K562 (cell line): Measurements from ENCODE around the gene TRAF7. TPM values are rescaled to one million over a fixed set of nuclear protein-coding genes. Genes with fewer than 3 reads are reported as not detected.

Experiments
- ARID2 ChIP-seq: fragments of 450-650 bp; IDR thresholded peaks from 2 replicates; pipeline ENCODE4 v1.6.1; 2017; ENCODE audit warnings: antibody characterized with exemption, mild to moderate bottlenecking
- FOXK2 ChIP-seq, 2 experiments: fragments of 450-650 bp; IDR thresholded peaks in 1 of 2; conservative IDR thresholded peaks in 1 of 2; 2 replicates each; pipeline ENCODE4 v1.6.1; 2016; ENCODE audit warnings: low read depth in 2 of 2, mild to moderate bottlenecking in 1 of 2
- KDM4B ChIP-seq, 2 experiments: fragments of 450-650 bp in 1 of 2; sonication (generic) in 1 of 2; IDR thresholded peaks; 2 replicates each; pipeline ENCODE4 v1.6.1; 2016 to 2017; ENCODE audit warnings: borderline replicate concordance in 2 of 2, antibody characterized with exemption in 1 of 2, low read depth in 1 of 2, mild to moderate bottlenecking in 1 of 2
- PHF8 ChIP-seq: fragments of 200-600 bp; sonication (generic); IDR thresholded peaks from 2 replicates; pipeline ENCODE4 v1.6.1; 2012; ENCODE audit warnings: mixed run types, mild to moderate bottlenecking, inconsistent platforms, low read length, moderate library complexity, borderline replicate concordance
- POLR2H ChIP-seq: IDR thresholded peaks from 2 replicates; pipeline ENCODE4 v1.6.1; 2016; ENCODE audit warnings: missing genetic modification characterization, low read depth, mild to moderate bottlenecking, control low read depth, missing compliant biosample characterization, moderate library complexity
- SAFB2 ChIP-seq: fragments of 200-400 bp; formaldehyde crosslinking; IDR thresholded peaks from 2 replicates; pipeline ENCODE4 v1.6.1; 2018; ENCODE audit warnings: borderline replicate concordance, low read length, low read depth, moderate library complexity; ENCODE audit not compliant: severe bottlenecking
- SOX6 ChIP-seq: fragments of 450-650 bp; IDR thresholded peaks from 2 replicates; pipeline ENCODE4 v1.6.1; 2014; ENCODE audit warnings: mild to moderate bottlenecking
- ZKSCAN1 ChIP-seq: fragments of 150-350 bp; IDR thresholded peaks from 2 replicates; pipeline ENCODE4 v1.6.1; 2016; ENCODE audit warnings: low read depth, low read length
- polyA plus RNA-seq, 8 experiments: library from polyadenylated mRNA; depleted of rRNA in 4 of 8; stranded (reverse) in 5 of 8; unstranded in 3 of 8; fragments of >200 nt; fragmentation: Nextera tagmentation in 2 of 8; fragmentation: Illumina TruSeq in 1 of 8; extraction: Ambion mirVana in 2 of 8; extraction: Trizol in 1 of 8; gene quantifications; 2 replicates each; pipeline versions ENCODE4 v1.2.1 to v1.2.3, GENCODE V29; 2011 to 2014; ENCODE audit warnings: inconsistent platforms in 1 of 8, missing spikeins in 1 of 8
- total RNA-seq, 7 experiments: library from RNA; depleted of rRNA in 6 of 7; stranded (reverse); fragments of >200 nt in 6 of 7; fragmentation: Illumina TruSeq in 2 of 7; extraction: Trizol in 2 of 7; gene quantifications; 2 replicates each; pipeline versions ENCODE4 v1.2.1 to v1.2.3, GENCODE V29; 2011 to 2021; ENCODE audit warnings: low replicate concordance in 1 of 7
- TF ChIP-seq, protein P1 (sequence below): fragments of 250-450 bp; sonication (Bioruptor Pico); IDR thresholded peaks from 2 replicates; pipeline ENCODE4 v1.5.0; 2022; ENCODE audit warnings: mild to moderate bottlenecking
- TF ChIP-seq, protein P2 (sequence below): sonication (generic); formaldehyde crosslinking; IDR thresholded peaks from 2 replicates; pipeline ENCODE4 v1.8.0; 2022; ENCODE audit warnings: mild to moderate bottlenecking, missing genetic modification reagents
- TF ChIP-seq, protein P3 (sequence below): fragments of 250-450 bp; sonication (Bioruptor Pico); IDR thresholded peaks from 2 replicates; pipeline ENCODE4 v1.4.0; 2020; ENCODE audit warnings: mild to moderate bottlenecking, moderate library complexity, borderline replicate concordance
- TF ChIP-seq, protein P4 (sequence below): fragments of 250-450 bp; sonication (Bioruptor Pico); IDR thresholded peaks from 2 replicates; pipeline ENCODE4 v1.8.0; 2022; ENCODE audit warnings: inconsistent platforms, mild to moderate bottlenecking, moderate library complexity, borderline replicate concordance
- TF ChIP-seq, protein P5 (sequence below): fragments of 450-650 bp; IDR thresholded peaks from one replicate; pipeline ENCODE4 v1.6.1; 2018; ENCODE audit warnings: mild to moderate bottlenecking, moderate library complexity; ENCODE audit not compliant: partially characterized antibody
- TF ChIP-seq, protein P6 (sequence below): fragments of 250-450 bp; sonication (Bioruptor Pico); IDR thresholded peaks from 2 replicates; pipeline ENCODE4 v1.5.0; 2021

TRAF7 gene
- total and polyA plus RNA-seq, 9 of the 15 experiments (the other 6 are each of a cell fraction or from before 2014, with no cell fraction given), result 1.1 to 113 (median 41.6) TPM

DNA sequence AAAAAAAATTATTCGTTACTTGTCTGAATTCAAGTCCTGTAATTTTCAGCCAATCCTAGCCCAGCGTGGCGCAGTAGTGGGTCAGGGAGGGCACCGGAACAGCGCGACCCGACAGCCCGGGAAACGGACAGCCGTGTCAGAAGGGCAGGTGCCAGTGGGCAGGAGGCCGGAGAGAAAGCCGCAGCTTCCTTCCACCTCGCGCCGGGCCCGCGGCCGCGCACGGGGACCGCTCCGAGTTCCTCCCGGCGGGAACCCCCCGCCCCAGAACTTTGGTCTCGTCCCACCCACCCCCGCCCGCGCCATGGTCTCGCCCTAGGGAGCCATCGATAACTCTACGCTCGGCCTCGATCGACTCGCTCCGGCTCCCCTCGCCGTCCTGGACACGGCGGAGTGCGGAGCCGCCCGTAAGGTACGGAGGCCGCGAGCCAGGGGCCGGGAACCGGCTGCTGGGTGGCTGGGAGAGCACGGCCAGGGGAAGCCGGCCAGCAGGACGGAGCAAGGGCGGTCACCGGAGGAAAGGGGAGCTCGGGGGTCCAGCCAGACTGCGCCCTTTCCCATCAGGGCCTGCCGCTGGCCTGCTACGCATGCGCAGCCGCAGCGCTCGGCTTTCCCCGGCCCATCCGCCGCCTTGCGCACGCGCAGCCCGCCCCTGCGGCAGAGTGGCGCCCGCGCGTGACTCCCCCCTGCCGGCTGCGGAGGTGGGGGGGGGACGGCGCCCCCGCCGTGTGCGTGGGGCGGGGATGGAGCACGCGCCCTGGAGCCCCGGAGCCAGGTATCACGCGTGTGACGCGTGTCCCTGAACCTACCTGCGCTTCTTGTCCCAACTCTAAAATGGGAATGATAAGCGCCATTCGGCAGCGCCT is 49.8 kb downstream of the TRAF7 start, which contains the start of gene MLST8 (continued):
- TF ChIP-seq, protein P1, sequence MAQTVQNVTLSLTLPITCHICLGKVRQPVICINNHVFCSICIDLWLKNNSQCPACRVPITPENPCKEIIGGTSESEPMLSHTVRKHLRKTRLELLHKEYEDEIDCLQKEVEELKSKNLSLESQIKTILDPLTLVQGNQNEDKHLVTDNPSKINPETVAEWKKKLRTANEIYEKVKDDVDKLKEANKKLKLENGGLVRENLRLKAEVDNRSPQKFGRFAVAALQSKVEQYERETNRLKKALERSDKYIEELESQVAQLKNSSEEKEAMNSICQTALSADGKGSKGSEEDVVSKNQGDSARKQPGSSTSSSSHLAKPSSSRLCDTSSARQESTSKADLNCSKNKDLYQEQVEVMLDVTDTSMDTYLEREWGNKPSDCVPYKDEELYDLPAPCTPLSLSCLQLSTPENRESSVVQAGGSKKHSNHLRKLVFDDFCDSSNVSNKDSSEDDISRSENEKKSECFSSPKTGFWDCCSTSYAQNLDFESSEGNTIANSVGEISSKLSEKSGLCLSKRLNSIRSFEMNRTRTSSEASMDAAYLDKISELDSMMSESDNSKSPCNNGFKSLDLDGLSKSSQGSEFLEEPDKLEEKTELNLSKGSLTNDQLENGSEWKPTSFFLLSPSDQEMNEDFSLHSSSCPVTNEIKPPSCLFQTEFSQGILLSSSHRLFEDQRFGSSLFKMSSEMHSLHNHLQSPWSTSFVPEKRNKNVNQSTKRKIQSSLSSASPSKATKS (CRISPR knock-in tag), result no peak
- TF ChIP-seq POLR2H (no peak), PHF8 (peak; percentile 99), SOX6 (peak; percentile 66), ARID2 (no peak), KDM4B (IDR thresholded peaks at IDR 0.05; ENCODE audit: borderline replicate concordance in 2 of 2, low read depth in 1 of 2) (peak in 1 of 2 experiments; percentile 63; a peak in 1 of 4 replicates), ZKSCAN1 (peak; percentile 13; the same call in 1 of the 2 replicates), FOXK2 (conservative IDR thresholded peaks at IDR 0.05 in 1 of 2, IDR thresholded peaks at IDR 0.05 in 1 of 2; ENCODE audit: low read depth in 2 of 2) (peak in 1 of 2 experiments; percentile 99; a peak in 2 of 4 replicates), SAFB2 (no peak)
- TF ChIP-seq, protein P2, sequence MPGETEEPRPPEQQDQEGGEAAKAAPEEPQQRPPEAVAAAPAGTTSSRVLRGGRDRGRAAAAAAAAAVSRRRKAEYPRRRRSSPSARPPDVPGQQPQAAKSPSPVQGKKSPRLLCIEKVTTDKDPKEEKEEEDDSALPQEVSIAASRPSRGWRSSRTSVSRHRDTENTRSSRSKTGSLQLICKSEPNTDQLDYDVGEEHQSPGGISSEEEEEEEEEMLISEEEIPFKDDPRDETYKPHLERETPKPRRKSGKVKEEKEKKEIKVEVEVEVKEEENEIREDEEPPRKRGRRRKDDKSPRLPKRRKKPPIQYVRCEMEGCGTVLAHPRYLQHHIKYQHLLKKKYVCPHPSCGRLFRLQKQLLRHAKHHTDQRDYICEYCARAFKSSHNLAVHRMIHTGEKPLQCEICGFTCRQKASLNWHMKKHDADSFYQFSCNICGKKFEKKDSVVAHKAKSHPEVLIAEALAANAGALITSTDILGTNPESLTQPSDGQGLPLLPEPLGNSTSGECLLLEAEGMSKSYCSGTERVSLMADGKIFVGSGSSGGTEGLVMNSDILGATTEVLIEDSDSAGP, result no peak
- TF ChIP-seq, protein P3, sequence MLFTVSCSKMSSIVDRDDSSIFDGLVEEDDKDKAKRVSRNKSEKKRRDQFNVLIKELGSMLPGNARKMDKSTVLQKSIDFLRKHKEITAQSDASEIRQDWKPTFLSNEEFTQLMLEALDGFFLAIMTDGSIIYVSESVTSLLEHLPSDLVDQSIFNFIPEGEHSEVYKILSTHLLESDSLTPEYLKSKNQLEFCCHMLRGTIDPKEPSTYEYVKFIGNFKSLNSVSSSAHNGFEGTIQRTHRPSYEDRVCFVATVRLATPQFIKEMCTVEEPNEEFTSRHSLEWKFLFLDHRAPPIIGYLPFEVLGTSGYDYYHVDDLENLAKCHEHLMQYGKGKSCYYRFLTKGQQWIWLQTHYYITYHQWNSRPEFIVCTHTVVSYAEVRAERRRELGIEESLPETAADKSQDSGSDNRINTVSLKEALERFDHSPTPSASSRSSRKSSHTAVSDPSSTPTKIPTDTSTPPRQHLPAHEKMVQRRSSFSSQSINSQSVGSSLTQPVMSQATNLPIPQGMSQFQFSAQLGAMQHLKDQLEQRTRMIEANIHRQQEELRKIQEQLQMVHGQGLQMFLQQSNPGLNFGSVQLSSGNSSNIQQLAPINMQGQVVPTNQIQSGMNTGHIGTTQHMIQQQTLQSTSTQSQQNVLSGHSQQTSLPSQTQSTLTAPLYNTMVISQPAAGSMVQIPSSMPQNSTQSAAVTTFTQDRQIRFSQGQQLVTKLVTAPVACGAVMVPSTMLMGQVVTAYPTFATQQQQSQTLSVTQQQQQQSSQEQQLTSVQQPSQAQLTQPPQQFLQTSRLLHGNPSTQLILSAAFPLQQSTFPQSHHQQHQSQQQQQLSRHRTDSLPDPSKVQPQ (CRISPR knock-in tag), result no peak
- TF ChIP-seq, protein P4, sequence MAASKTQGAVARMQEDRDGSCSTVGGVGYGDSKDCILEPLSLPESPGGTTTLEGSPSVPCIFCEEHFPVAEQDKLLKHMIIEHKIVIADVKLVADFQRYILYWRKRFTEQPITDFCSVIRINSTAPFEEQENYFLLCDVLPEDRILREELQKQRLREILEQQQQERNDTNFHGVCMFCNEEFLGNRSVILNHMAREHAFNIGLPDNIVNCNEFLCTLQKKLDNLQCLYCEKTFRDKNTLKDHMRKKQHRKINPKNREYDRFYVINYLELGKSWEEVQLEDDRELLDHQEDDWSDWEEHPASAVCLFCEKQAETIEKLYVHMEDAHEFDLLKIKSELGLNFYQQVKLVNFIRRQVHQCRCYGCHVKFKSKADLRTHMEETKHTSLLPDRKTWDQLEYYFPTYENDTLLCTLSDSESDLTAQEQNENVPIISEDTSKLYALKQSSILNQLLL (CRISPR knock-in tag), result no peak
- TF ChIP-seq, protein P5, sequence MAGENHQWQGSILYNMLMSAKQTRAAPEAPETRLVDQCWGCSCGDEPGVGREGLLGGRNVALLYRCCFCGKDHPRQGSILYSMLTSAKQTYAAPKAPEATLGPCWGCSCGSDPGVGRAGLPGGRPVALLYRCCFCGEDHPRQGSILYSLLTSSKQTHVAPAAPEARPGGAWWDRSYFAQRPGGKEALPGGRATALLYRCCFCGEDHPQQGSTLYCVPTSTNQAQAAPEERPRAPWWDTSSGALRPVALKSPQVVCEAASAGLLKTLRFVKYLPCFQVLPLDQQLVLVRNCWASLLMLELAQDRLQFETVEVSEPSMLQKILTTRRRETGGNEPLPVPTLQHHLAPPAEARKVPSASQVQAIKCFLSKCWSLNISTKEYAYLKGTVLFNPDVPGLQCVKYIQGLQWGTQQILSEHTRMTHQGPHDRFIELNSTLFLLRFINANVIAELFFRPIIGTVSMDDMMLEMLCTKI, result no peak
- TF ChIP-seq, protein P6, sequence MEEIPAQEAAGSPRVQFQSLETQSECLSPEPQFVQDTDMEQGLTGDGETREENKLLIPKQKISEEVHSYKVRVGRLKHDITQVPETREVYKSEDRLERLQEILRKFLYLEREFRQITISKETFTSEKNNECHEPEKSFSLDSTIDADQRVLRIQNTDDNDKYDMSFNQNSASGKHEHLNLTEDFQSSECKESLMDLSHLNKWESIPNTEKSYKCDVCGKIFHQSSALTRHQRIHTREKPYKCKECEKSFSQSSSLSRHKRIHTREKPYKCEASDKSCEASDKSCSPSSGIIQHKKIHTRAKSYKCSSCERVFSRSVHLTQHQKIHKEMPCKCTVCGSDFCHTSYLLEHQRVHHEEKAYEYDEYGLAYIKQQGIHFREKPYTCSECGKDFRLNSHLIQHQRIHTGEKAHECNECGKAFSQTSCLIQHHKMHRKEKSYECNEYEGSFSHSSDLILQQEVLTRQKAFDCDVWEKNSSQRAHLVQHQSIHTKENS (CRISPR knock-in tag), result no peak
